Liver (tissue), 9 donors: ENCODE data around the gene GPR183. TPM values are rescaled to one million over a fixed set of nuclear protein-coding genes. Genes with fewer than 3 reads are reported as not detected.

ENCODE experiments used
- DNase-seq: peaks from one replicate; pipeline ENCODE4 v3.0.0-alpha.2; 2017; ENCODE audit warnings: low spot score
- H3K27ac ChIP-seq, 2 donors: one replicate each; pipeline ENCODE4 v1.7.0; 2013; ENCODE audit warnings: inconsistent platforms in 2 of 2, low read length in 2 of 2, control low read depth in 1 of 2, low read depth in 1 of 2, mild to moderate bottlenecking in 1 of 2
- H3K27me3 ChIP-seq, 4 donors: one replicate each; pipeline versions ENCODE4 v1.6.1 to v1.7.0; 2013; ENCODE audit warnings: low read length in 3 of 4, inconsistent platforms in 1 of 4, mild to moderate bottlenecking in 1 of 4, moderate library complexity in 1 of 4; ENCODE audit not compliant: control insufficient read depth in 4 of 4, insufficient read depth in 4 of 4
- H3K36me3 ChIP-seq, 4 donors: one replicate each; pipeline versions ENCODE4 v1.6.1 to v1.7.0; 2013; ENCODE audit warnings: low read length in 3 of 4, mild to moderate bottlenecking in 3 of 4, low read depth in 1 of 4, moderate library complexity in 1 of 4; ENCODE audit not compliant: control insufficient read depth in 4 of 4, insufficient read depth in 3 of 4
- H3K4me1 ChIP-seq, 4 donors: one replicate each; pipeline versions ENCODE4 v1.6.1 to v1.7.0; 2013; ENCODE audit warnings: low read length in 3 of 4, mild to moderate bottlenecking in 3 of 4, moderate library complexity in 1 of 4; ENCODE audit not compliant: control insufficient read depth in 4 of 4, insufficient read depth in 4 of 4
- H3K4me3 ChIP-seq, 3 donors: one replicate each; pipeline versions ENCODE4 v1.6.1 to v1.7.0; 2013; ENCODE audit warnings: low read length in 3 of 3, control low read depth in 1 of 3, low read depth in 1 of 3, mild to moderate bottlenecking in 1 of 3
- H3K9ac ChIP-seq, 2 donors: one replicate each; pipeline ENCODE4 v1.7.0; 2013; ENCODE audit warnings: low read length in 2 of 2, mild to moderate bottlenecking in 2 of 2, moderate library complexity in 2 of 2, control low read depth in 1 of 2, low read depth in 1 of 2
- H3K9me3 ChIP-seq, 4 donors: one replicate each; pipeline versions ENCODE4 v1.6.1 to v1.7.0; 2013; ENCODE audit warnings: low read length in 3 of 4; ENCODE audit not compliant: control insufficient read depth in 4 of 4
- CTCF ChIP-seq: fragments of 150-350 bp; IDR thresholded peaks from 2 replicates; pipeline ENCODE4 v1.5.1; 2017; ENCODE audit warnings: improper control_type of control experiment, low read depth, low read length; ENCODE audit not compliant: missing input control
- EGR1 ChIP-seq, 2 donors: IDR thresholded peaks; 2 replicates each; pipeline ENCODE4 v1.6.1; 2016 to 2018; ENCODE audit warnings: antibody characterized with exemption in 2 of 2, low read depth in 2 of 2
- FOXA1 ChIP-seq: IDR thresholded peaks from 2 replicates; pipeline ENCODE4 v1.6.1; 2016; ENCODE audit warnings: antibody characterized with exemption
- FOXA2 ChIP-seq: IDR thresholded peaks from 2 replicates; pipeline ENCODE4 v1.6.1; 2016; ENCODE audit warnings: antibody characterized with exemption
- GABPA ChIP-seq, 2 donors: IDR thresholded peaks in 1 of 2; conservative IDR thresholded peaks in 1 of 2; 2 replicates each; pipeline ENCODE4 v1.6.1; 2016; ENCODE audit warnings: antibody characterized with exemption in 2 of 2, mild to moderate bottlenecking in 1 of 2, moderate library complexity in 1 of 2
- HNF4A ChIP-seq, 2 donors: conservative IDR thresholded peaks; 2 replicates each; pipeline ENCODE4 v1.6.1; 2016; ENCODE audit warnings: antibody characterized with exemption in 2 of 2, mild to moderate bottlenecking in 2 of 2
- HNF4G ChIP-seq: IDR thresholded peaks from 2 replicates; pipeline ENCODE4 v1.6.1; 2016; ENCODE audit warnings: antibody characterized with exemption
- JUND ChIP-seq, 2 donors: IDR thresholded peaks; 2 replicates each; pipeline ENCODE4 v1.6.1; 2016; ENCODE audit warnings: antibody characterized with exemption in 2 of 2
- MAX ChIP-seq: IDR thresholded peaks from 2 replicates; pipeline ENCODE4 v1.6.1; 2016; ENCODE audit warnings: antibody characterized with exemption
- NR2F2 ChIP-seq: IDR thresholded peaks from 2 replicates; pipeline ENCODE4 v1.6.1; 2016; ENCODE audit warnings: antibody characterized with exemption
- RAD21 ChIP-seq, 2 donors: IDR thresholded peaks; 2 replicates each; pipeline ENCODE4 v1.6.1; 2016; ENCODE audit warnings: antibody characterized with exemption in 2 of 2, mild to moderate bottlenecking in 2 of 2
- REST ChIP-seq: IDR thresholded peaks from 2 replicates; pipeline ENCODE4 v1.6.1; 2016; ENCODE audit warnings: antibody characterized with exemption, mild to moderate bottlenecking
- RXRA ChIP-seq, 2 donors: IDR thresholded peaks; 2 replicates each; pipeline ENCODE4 v1.6.1; 2017 to 2018; ENCODE audit warnings: antibody characterized with exemption in 2 of 2, mild to moderate bottlenecking in 1 of 2
- SP1 ChIP-seq: IDR thresholded peaks from 2 replicates; pipeline ENCODE4 v1.6.1; 2018; ENCODE audit warnings: antibody characterized with exemption, mild to moderate bottlenecking
- TAF1 ChIP-seq: conservative IDR thresholded peaks from 2 replicates; pipeline ENCODE4 v1.6.1; 2016; ENCODE audit warnings: antibody characterized with exemption, mild to moderate bottlenecking
- YY1 ChIP-seq: IDR thresholded peaks from 2 replicates; pipeline ENCODE4 v1.6.1; 2016; ENCODE audit warnings: antibody characterized with exemption, mild to moderate bottlenecking
- ZBTB33 ChIP-seq: IDR thresholded peaks from 2 replicates; pipeline ENCODE4 v1.6.1; 2016; ENCODE audit warnings: antibody characterized with exemption
- WGBS: extraction: QIAGEN DNeasy Blood & Tissue Kit; methylation state at CpG from one replicate; pipeline ENCODE4 v1.1.7; 2013; 5-methylcytosine and 5-hydroxymethylcytosine counted together
- polyA plus RNA-seq, 2 donors: library from polyadenylated mRNA; stranded (reverse) in 1 of 2; unstranded in 1 of 2; fragments of 200-250 nt in 1 of 2; fragments of >200 nt in 1 of 2; fragmentation: Nextera tagmentation in 1 of 2; extraction: Ambion mirVana in 1 of 2; gene quantifications; one replicate each; pipeline versions ENCODE4 v1.2.1 to v1.2.3, GENCODE V29; 2013 to 2015
- total RNA-seq, 2 donors: library from RNA; depleted of rRNA; stranded (reverse); fragments of >200 nt; gene quantifications; one replicate each; pipeline ENCODE4 v1.2.3, GENCODE V29; 2014
- TF ChIP-seq, protein P1 (sequence below): IDR thresholded peaks from 2 replicates; pipeline ENCODE4 v1.6.1; 2016; ENCODE audit warnings: antibody characterized with exemption
- donor health status: healthy.
- donor health status: healthy.
- donor health status: healthy.
- donor health status: healthy.
- donor health status: healthy.

Gene GPR183
- total and polyA plus RNA-seq, 4 donors, result 0.89 to 4.3 (median 2.9) TPM

GRCh38 chr13:99254830-99255229, 52.4 kb downstream of the GPR183 start:
- no peak overlapping the region for H3K27ac ChIP-seq
- DNase-seq, result no peak
- 93% methylated on average over 14 of the region's 14 CpGs for WGBS
- TF ChIP-seq RXRA (IDR thresholded peaks at IDR 0.05), result no peak
- no peak for TF ChIP-seq HNF4G
- no peak for TF ChIP-seq TAF1
- no peak for TF ChIP-seq NR2F2
- no peak for TF ChIP-seq EGR1 (IDR thresholded peaks at IDR 0.05; ENCODE audit: low read depth in 2 of 2)
- TF ChIP-seq YY1, result no peak
- TF ChIP-seq RAD21 (IDR thresholded peaks at IDR 0.05), result no peak
- no peak for TF ChIP-seq CTCF
- no peak for TF ChIP-seq HNF4A (conservative IDR thresholded peaks at IDR 0.05)
- no peak for TF ChIP-seq SP1
- no peak for TF ChIP-seq FOXA2
- TF ChIP-seq REST, result no peak
- TF ChIP-seq MAX, result no peak
- no peak for TF ChIP-seq GABPA (IDR thresholded peaks at IDR 0.05 in 1 of 2, conservative IDR thresholded peaks at IDR 0.05 in 1 of 2)
- no peak for TF ChIP-seq FOXA1
- TF ChIP-seq, protein P1, sequence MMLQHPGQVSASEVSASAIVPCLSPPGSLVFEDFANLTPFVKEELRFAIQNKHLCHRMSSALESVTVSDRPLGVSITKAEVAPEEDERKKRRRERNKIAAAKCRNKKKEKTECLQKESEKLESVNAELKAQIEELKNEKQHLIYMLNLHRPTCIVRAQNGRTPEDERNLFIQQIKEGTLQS, result no peak
- TF ChIP-seq JUND (IDR thresholded peaks at IDR 0.05), result no peak
- TF ChIP-seq ZBTB33, result no peak
- H3K9me3 ChIP-seq, result no peaks in the 10 kb centered on the region
- H3K27me3 ChIP-seq, result no peaks in the 10 kb centered on the region
- H3K36me3 ChIP-seq, result peaks cover 2 to 8% (median 5%) of the 10 kb centered on the region in 4 donors
- H3K4me1 ChIP-seq, result peaks cover 0 to 1% (median under 1%) of the 10 kb centered on the region in 4 donors
- H3K4me3 ChIP-seq, result no peak overlapping the region
- H3K9ac ChIP-seq, result no peak overlapping the region
